GM12801 (cell line): ENCODE results near the gene OR51F1.

ENCODE experiments used
- TF ChIP-seq, protein P1 (sequence below): IDR thresholded peaks from one replicate; pipeline ENCODE4 v1.5.1; 2011; ENCODE audit warnings: control low read depth; ENCODE audit not compliant: insufficient read length; ENCODE audit errors: extremely low read depth

The OR51F1 gene

DNA sequence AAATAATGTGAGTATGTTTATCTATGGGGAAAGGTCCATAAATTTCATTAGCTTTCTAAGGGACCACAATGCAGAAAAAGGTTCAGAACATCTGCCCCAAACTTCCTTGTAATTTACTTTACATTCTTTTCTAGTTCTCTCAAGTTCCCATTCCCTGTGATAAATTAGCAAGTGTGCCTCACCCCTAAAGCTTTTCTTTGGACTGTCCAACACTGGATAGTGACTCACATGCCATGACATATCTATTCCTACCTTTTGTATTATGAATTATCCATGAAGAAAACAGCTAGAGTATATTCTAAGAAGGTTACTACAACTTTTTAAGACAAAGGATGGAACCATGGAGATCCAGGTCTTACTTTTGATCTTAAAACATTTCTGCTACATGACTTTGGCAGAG, 1.6 kb downstream of the OR51F1 start:
- TF ChIP-seq, protein P1, sequence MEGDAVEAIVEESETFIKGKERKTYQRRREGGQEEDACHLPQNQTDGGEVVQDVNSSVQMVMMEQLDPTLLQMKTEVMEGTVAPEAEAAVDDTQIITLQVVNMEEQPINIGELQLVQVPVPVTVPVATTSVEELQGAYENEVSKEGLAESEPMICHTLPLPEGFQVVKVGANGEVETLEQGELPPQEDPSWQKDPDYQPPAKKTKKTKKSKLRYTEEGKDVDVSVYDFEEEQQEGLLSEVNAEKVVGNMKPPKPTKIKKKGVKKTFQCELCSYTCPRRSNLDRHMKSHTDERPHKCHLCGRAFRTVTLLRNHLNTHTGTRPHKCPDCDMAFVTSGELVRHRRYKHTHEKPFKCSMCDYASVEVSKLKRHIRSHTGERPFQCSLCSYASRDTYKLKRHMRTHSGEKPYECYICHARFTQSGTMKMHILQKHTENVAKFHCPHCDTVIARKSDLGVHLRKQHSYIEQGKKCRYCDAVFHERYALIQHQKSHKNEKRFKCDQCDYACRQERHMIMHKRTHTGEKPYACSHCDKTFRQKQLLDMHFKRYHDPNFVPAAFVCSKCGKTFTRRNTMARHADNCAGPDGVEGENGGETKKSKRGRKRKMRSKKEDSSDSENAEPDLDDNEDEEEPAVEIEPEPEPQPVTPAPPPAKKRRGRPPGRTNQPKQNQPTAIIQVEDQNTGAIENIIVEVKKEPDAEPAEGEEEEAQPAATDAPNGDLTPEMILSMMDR, result no peak

DNA sequence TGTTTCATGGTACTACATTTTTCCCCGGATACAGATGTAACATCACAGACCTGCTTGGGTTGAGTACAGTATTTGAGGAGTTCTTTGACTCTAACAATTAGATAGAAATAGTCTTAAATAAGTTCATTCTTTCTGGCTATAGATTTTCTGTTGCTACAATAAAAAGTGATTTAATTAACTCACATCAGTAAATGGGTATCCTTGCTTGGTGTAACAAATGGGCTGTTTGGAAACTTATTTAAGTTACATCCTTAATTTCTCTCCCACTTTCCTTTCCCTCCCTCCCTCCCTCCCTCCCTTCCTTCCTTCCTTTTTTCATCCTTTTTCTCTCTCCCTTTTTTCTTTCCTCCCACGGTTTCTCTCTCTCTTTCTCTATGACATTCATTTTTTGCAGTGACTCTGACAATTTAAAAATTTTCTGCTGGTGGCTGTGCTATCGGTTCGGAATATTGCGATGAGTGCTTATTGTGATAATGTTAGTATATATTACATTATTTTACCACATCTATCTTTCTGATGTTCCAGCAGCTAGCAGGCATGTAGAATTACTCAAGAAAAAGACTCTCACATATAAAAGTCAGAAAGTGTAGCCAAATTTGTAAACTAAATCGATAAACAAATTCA, 3.2 kb downstream of the OR51F1 start:
- TF ChIP-seq, protein P1, result no peak

DNA sequence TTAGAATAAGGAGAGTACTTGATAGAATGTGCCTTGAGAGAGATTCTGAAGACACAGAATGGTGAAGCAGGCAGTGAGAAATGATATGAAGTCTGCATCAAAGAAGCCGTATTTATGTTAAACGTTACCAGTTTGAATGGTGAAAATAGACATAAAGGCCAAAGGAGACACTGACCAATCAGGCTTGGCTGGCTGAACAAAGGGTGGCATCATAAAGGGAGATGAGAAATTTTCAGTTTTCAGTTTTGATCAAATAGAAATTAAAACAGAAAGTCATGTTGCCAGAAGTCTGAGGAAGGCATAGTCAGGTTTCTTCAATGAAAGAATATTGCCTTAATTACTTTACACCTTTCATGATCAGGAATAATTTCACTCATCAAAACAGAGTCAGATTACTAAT, 6.6 kb downstream of the OR51F1 start:
- TF ChIP-seq, protein P1, result no peak

DNA sequence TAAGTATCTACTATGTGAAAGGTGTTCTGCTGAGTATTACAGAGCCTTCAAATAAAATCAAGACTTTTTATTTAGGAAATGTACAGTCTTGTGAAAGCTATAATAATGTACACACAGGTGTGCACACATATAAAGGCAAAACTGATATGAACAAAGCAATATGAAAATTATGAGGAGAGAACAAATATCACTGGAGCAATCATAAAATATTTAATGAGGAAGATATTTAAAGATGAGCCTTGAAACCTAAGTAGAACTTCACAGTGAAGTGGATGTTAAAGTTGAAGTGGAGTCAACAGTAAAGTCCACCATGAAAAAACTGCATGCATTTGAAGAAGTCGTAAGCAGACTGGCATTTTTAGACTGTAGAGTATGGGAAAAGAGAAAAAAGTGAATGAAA, 18.5 kb downstream of the OR51F1 start:
- TF ChIP-seq, protein P1, result no peak

DNA sequence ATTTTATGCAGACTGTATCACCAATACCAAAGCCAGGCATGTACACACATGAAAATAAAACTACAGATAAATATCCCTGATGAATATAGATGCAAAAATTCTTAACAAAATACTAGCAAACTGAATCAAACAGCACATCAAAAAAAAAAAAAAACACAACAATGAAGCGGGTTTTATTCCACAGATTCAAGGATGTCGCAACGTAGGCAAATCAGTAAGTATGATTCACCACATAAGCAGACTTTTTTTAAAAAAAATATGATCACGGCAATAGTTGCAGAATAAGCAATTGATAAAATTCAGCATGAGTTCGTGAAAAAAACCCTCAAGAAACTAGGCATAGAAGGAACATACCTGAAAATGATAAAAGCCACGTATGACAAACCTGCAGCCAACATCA, 21.3 kb downstream of the OR51F1 start:
- TF ChIP-seq, protein P1, result no peak

DNA sequence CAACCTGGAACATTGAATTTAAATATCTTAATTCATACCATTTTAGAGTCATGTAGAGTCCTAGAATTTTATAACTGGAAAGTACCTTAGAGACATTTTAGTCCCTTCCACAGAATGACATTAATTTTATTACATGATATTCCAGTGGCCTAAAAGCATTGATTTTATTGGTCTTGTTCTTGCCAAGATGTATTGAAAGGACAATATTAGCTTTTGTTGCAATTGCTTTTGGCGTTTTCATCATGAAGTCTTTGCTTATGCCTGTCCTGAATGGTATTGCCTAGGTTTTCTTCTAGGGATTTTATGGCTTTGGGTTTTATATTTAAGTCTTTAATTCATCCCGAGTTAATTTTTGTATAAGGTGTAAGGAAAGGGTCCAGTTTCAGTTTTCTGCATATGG, 29.0 kb downstream of the OR51F1 start:
- TF ChIP-seq, protein P1, result no peak

DNA sequence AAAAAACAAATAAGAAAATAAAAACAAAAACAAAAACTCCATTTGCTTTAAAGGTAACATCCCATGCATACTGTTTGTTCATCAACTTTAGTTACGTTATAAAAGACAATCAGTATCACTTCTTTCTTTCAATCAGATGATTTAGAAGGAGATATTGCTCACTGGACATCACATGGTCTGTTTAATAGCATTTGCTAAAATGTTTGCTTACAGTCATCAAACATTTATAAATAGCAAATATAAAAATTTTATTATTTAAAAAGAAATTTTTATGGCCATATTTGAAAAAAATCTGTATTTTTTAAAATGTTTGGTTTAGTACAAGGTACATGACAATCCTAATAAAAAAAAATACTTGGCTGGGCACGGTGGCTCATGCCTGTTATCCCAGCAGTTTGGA, 42.6 kb downstream of the OR51F1 start:
- TF ChIP-seq, protein P1, result no peak
